ENCODE results near the gene MTA2.

DNA sequence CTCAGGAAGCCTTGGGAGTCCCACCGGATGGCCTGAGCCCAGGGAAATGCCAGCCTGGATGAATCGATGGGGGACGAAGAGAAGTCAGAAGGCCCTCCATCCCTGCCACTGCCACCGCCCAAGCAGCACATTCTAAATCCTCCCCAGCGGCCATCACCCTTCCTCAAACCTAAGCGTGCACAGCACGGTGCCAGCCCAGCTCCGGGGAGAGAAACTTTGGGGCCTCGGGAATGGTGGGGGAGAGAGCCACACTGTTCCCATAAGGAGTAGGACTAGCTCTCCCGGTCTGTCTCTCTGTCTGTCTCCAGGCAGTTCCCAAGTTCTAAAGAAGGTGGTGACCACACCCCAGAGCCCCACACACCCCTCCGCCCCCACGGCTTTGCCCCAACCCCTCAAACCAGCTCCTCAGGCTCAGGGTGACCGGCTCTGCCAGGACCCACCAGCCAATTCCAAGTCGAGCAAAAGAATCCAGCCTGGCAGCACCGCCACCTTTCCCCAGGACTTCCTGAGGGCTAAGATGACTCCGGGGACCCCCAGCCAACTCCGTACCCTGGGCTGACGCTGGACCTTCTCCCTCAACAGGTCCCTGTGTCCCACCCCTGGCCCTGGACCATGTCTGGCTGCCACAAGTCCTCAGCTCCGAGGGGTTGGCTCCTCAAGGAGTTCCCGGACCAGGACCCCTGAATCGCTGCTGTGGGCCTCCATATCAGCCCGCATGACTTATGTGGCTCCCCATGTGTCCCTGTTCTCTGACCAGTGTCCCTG is 57.8 kb downstream of the MTA2 start:
- TF ChIP-seq, protein P1, sequence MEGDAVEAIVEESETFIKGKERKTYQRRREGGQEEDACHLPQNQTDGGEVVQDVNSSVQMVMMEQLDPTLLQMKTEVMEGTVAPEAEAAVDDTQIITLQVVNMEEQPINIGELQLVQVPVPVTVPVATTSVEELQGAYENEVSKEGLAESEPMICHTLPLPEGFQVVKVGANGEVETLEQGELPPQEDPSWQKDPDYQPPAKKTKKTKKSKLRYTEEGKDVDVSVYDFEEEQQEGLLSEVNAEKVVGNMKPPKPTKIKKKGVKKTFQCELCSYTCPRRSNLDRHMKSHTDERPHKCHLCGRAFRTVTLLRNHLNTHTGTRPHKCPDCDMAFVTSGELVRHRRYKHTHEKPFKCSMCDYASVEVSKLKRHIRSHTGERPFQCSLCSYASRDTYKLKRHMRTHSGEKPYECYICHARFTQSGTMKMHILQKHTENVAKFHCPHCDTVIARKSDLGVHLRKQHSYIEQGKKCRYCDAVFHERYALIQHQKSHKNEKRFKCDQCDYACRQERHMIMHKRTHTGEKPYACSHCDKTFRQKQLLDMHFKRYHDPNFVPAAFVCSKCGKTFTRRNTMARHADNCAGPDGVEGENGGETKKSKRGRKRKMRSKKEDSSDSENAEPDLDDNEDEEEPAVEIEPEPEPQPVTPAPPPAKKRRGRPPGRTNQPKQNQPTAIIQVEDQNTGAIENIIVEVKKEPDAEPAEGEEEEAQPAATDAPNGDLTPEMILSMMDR (conservative IDR thresholded peaks at IDR 0.05): no peak
- no peak for TF ChIP-seq EZH2 (IDR thresholded peaks at IDR 0.05; ENCODE audit: low read depth)
